DMS53 treated with DMSO at 0.1 percent for 48 hours (cell line): Measurements from ENCODE around the gene SLX1A.
"Not testable (repeated sequence)": the region's sequence is repeated elsewhere in the genome, so short reads cannot be mapped to it uniquely, and the experiment has no call there.

Experiments
- DNase-seq: peaks from one replicate; lab custom pipeline; 2025; ENCODE audit not compliant: unreplicated experiment; lab: John Stamatoyannopoulos, UW

Gene SLX1A

GRCh38 chr16:30184096-30184890 is 9.4 kb upstream of the SLX1A start:
- peak; percentile 56 for DNase-seq

DNA sequence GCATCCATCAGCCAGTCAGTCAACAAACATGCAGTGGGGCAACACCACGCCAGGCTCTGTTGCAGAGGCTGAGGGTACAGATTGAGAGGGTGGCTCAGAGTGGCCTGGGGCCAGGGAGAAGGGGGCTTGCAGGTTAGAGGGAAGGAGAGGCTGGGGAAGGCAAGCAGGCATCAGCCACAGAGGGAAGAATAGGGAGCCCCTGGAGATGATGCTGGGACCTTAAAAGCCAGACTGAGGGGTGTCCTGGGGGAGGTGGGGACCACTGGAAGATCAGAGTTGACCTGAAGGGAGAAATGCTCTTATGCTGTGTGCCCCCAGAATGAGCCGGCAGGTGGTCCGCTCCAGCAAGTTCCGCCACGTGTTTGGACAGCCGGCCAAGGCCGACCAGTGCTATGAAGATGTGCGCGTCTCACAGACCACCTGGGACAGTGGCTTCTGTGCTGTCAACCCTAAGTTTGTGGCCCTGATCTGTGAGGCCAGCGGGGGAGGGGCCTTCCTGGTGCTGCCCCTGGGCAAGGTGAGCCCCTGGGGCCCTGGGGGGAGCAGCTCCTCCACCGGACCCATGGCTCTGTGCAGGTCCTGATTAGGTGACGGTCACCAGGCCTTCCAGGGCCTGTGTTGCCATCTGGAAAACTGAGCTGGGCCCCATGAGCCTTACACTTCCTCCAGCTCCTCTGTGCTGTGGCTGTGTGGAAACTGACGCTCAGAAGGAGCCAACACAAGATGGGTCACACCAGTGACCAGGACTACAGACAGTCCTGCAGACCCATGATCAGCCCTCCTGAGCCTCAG is 8.6 kb upstream of the SLX1A start:
- no peak for DNase-seq

GRCh38 chr16:30185683-30186421 is 7.8 kb upstream of the SLX1A start:
- no peak for DNase-seq

GRCh38 chr16:30186444-30186781 is 7.3 kb upstream of the SLX1A start:
- no peak for DNase-seq

GRCh38 chr16:30186782-30187555 is 6.7 kb upstream of the SLX1A start:
- peak; percentile 4 for DNase-seq

- no peak for DNase-seq
Observed at GRCh38 chr16:30187556-30187865, 6.2 kb upstream of the SLX1A start.

DNA sequence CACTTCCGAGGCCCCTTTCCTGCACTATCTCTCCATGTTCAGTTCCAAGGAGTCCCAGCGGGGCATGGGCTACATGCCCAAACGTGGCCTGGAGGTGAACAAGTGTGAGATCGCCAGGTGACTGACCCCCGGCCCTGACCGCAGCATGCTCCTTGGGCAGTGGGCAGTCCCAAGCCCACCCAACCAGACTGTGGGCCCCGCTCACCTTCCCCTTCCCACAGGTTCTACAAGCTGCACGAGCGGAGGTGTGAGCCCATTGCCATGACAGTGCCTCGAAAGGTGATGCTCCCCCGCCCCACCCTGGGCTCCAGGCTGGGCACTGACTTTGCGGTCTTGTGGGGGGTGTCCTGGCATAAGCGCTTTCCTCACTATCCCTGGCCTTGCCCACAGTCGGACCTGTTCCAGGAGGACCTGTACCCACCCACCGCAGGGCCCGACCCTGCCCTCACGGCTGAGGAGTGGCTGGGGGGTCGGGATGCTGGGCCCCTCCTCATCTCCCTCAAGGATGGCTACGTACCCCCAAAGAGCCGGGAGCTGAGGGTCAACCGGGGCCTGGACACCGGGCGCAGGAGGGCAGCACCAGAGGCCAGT is 5.6 kb upstream of the SLX1A start:
- DNase-seq = no peak

GRCh38 chr16:30191158-30191557 is 2.5 kb upstream of the SLX1A start:
- not testable (repeated sequence) for DNase-seq

- not testable (repeated sequence) for DNase-seq
Observed at GRCh38 chr16:30193098-30193497, 577 bp upstream of the SLX1A start.

DNA sequence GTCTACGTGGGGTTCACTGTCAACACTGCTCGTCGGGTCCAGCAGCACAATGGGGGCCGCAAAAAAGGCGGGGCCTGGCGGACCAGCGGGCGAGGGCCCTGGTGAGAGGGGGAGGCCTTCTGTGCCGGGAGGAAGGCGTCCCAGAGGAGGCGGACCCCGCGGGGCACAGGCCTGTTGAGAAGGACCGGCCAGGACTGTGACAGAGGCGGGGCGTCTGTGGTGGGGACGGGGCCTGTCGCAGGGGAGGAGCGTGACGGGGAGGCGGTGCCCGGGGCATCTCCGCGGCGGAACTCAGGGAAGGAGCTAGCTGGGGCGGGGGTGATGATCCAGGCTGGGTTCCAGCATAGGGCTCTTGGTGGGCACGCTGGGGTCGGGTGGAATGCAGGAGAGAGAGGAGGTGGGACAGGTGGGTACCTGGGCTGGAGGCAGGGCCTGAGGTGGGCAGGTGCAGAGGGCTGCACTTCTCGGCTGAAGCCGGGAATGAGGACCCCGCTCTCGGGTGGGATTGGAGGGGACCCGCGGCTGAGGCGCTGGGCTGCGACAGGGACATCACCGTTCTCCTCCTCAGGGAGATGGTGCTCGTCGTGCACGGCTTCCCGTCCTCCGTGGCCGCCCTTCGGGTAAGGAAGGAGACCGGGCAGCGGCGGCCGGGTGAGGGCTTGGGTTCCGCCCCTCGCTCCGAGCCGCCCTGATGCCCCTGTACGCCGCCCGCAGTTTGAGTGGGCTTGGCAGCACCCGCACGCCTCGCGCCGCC is 674 bp downstream of the SLX1A start:
- not testable (repeated sequence) for DNase-seq

- not testable (repeated sequence) for DNase-seq
Observed at GRCh38 chr16:30197001-30197400, 3.3 kb downstream of the SLX1A start.

GRCh38 chr16:30199049-30199448 is 5.4 kb downstream of the SLX1A start, which contains the start of gene SULT1A3:
Gene SULT1A3, plus strand, starts transcription at chr16:30199255. Its CDS starts 1,474 bp downstream, at chr16:30200729.
- DNase-seq = not testable (repeated sequence)

- not testable (repeated sequence) for DNase-seq
Observed at GRCh38 chr16:30199608-30200343, 6.1 kb downstream of the SLX1A start.

DNA sequence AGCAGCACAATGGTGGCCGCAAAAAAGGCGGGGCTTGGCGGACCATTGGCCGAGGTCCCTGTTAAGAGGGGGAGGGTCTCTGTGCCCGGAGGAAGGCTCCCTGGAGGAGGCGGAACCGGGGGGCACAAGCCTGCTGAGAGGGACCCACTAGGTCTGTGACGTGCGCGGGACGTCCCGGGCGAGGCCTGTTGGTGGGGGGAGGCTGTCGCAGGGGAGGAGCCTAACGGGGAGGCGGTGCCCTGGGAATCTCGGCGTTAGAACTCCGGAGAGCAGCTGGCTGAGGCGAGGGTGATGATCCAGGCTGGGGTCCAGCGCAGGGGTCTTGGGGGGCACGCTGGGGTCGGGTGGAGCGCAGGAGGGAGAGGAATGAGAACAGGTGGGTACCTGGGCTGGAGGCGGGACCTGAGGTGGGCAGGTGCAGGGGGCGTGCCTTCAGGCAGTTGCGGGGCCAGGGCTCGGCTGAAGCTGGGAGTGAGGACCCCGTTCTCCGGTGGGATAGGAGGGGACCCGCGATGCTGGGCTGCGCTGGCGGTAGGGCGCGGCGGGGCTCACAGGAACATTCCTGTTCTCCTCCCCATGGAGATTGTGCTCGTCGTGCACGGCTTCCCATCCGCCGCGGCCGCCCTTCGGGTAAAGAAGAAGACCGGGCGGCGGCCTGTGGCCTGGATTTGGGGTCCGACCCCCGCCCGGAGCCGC is 12.0 kb downstream of the SLX1A start:
- DNase-seq = not testable (repeated sequence)

DNA sequence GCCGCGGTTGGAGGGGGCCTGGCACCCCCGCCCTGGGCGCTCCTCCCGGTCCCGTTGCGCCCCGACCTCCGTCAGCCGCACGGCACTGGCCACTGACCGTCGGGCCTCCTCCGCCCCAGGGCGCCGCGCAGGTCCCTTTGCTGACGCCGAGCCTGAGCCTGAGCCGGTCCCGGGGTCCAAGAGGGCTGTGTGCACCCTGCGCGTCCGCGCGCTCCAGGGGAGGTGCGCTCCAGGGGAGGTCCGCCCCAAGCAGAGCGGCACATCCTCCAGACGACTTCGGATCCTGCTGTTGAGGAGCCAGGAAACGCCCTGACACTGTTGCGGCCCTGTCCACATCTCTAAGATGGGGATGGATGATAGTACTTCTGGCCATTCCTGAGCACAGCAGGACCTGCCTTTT is 12.6 kb downstream of the SLX1A start:
- DNase-seq = not testable (repeated sequence)

DNA sequence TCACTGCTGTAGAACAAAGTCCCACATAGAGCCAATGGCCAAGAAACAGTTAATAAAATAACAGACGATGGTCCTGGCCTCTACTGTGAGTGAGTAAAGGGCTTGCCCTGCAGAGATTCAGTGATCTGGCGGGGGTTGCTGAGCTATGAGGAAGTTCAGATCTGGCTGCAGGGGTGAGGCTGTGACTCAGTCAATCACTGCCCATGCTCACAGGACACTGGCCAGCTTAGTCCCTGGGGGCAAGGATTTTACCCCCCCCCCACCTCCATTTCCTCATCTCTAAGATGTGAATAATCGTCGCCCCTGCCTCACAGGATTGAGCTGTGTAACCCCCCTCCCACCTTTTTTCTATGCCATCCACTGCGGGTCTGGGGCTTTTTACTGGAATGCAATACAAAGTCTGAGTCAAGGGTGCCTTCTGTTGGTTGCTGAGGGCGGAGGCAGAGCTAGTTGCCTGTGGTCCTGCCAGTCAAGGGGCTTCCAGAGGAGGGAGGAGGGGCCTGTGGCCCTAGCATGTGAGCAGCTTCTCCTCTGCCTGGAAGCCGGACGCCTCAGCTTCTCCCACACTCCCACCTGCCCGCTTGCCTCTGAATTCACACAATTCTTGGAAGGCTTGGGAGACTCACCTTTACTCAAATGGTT is 13.5 kb downstream of the SLX1A start:
- DNase-seq = not testable (repeated sequence)

GRCh38 chr16:30209032-30209431 is 15.4 kb downstream of the SLX1A start:
- not testable (repeated sequence) for DNase-seq

DNA sequence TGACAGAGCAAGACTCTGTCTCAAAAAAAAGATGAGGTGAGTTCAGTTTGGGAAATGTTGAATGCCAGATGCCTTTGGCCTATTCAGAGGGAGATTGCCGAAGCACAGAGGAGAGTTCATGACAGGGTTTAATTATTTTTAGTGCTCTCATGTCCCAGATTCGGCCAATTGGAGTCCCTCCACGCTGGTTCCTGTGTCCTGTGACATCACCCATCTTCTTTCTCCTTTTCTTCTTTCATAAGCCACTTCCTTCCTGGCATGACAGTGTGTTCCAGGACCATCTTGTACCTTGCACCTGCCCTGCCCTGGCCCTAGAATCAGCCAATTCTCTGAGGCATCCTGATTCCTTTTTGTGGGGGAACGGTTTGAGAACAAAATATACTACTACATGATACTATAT is 17.7 kb downstream of the SLX1A start:
- DNase-seq = not testable (repeated sequence)
